SH-SY5Y (cell line): Measurements from ENCODE around the gene TSPO.

Experiments used
- GATA2 ChIP-seq: IDR thresholded peaks from 2 replicates; pipeline ENCODE4 v1.6.1; 2011; ENCODE audit warnings: mild to moderate bottlenecking, low read depth, low read length
- GATA3 ChIP-seq: IDR thresholded peaks from 2 replicates; pipeline ENCODE4 v1.6.1; 2011; ENCODE audit warnings: low read depth, mild to moderate bottlenecking, low read length, moderate library complexity

DNA sequence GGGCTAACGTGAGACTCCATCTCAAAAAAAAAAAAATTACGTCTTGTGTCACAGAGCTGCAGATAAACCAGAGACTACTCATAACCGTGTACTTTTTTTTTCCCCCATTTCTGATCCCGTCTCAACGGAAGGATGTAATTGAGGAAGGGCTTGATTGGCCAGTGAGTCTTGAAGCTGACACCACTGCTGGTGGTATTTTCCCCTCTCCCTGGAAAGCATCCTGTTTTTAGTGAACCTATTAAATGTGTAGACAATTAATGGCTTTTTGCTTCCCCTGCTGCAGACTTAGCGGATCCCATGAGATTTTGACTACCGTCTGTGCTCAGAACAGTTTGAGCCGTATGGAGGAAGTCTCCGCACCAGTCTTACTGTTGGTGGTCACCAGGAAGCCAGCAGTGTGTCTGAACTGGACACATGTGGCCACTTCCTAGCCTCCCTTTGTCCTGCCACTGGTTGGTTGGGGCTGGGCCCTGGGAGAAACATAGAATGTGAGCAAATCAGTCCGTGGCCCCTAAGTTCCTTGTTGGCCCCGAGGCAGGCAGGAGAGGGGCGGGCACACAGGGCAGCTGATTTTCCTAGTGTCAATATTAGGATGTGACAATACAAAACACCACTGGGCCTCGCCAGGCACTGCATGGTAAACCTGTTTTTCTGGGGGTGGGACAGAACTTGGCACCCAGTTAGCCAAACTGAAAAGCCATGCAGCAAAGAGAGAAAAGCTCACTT, 37.7 kb upstream of the TSPO start:
- TF ChIP-seq GATA2 (no peak), GATA3 (no peak)
